Kidney (tissue), 14 donors: ENCODE data around the gene TSHZ2. TPM values are rescaled to one million over a fixed set of nuclear protein-coding genes. Genes with fewer than 3 reads are reported as not detected.

Experiments used
- DNase-seq, 5 donors: peaks; one replicate each; pipeline ENCODE4 v3.0.0-alpha.2; 2013 to 2020
- FAIRE-seq: peaks from 2 replicates; lab custom pipeline; 2012; peaks lifted over from hg19 to GRCh38; lab: Jason Lieb, UNC
- H3K27ac ChIP-seq, 2 donors: one replicate each; pipeline ENCODE4 v1.7.0; 2013; ENCODE audit warnings: low read depth in 2 of 2, low read length in 2 of 2, inconsistent platforms in 1 of 2
- H3K27me3 ChIP-seq: one replicate; pipeline ENCODE4 v1.7.1; 2013; ENCODE audit warnings: low read length, inconsistent platforms; ENCODE audit not compliant: control insufficient read depth, insufficient read depth
- H3K36me3 ChIP-seq, 3 donors: one replicate each; pipeline versions ENCODE4 v1.7.0 to v1.7.1; 2013; ENCODE audit warnings: low read length in 3 of 3, control low read depth in 1 of 3, inconsistent platforms in 1 of 3; ENCODE audit not compliant: insufficient read depth in 3 of 3, control insufficient read depth in 2 of 3
- H3K4me1 ChIP-seq, 3 donors: one replicate each; pipeline versions ENCODE4 v1.7.0 to v1.7.1; 2013; ENCODE audit warnings: low read length in 3 of 3, inconsistent platforms in 1 of 3, low read depth in 1 of 3; ENCODE audit not compliant: control insufficient read depth in 2 of 3, insufficient read depth in 2 of 3
- H3K4me3 ChIP-seq, 3 donors: one replicate each; pipeline versions ENCODE4 v1.7.0 to v1.8.1; 2013; ENCODE audit warnings: low read length in 3 of 3, control low read depth in 1 of 3, inconsistent platforms in 1 of 3
- H3K9ac ChIP-seq, 3 donors: one replicate each; pipeline versions ENCODE4 v1.7.0 to v1.7.1; 2013; ENCODE audit warnings: low read length in 3 of 3, control low read depth in 1 of 3, inconsistent platforms in 1 of 3
- H3K9me3 ChIP-seq, 3 donors: one replicate each; pipeline versions ENCODE4 v1.7.0 to v1.7.1; 2013; ENCODE audit warnings: low read length in 3 of 3, control low read depth in 1 of 3, inconsistent platforms in 1 of 3; ENCODE audit not compliant: control insufficient read depth in 2 of 3, insufficient read depth in 1 of 3
- CTCF ChIP-seq: IDR thresholded peaks from 3 replicates; pipeline ENCODE4 v1.5.1; 2012; ENCODE audit warnings: mild to moderate bottlenecking, moderate library complexity, borderline replicate concordance; ENCODE audit not compliant: insufficient read depth; ENCODE audit errors: extremely low read depth
- intact Hi-C: fragments of 100-400 bp; cut with DNase I; formaldehyde crosslinking; loops from one replicate; pipeline ENCODE4 v1.11.1; 2022
- polyA plus RNA-seq: library from polyadenylated mRNA; stranded (reverse); fragments of 350-450 nt; fragmentation: Illumina TruSeq; extraction: RNeasy Lipid Tissue Mini Kit (QIAGEN cat#74804); gene quantifications from one replicate; pipeline ENCODE4 v1.2.3, GENCODE V29; 2014; ENCODE audit warnings: low read depth, low replicate concordance; ENCODE audit not compliant: insufficient read depth
- total RNA-seq: library from RNA; stranded (reverse); fragmentation: NEBNext Ultra II Directional; extraction: Animal tissue kit (Norgen Biotek cat#: 25700); gene quantifications from one replicate; pipeline ENCODE4 v1.2.1, GENCODE V29; 2021
- donor health status: control.
- donor health status: control.
- donor health status: control.
- donor health status: control.
- donor health status: control.
- donor health status: DM: yes; HTN: yes; CAD: no.
- donor health status: Normal renal cell carcinoma (clear cell type).

TSHZ2 gene
- total and polyA plus RNA-seq, 2 donors from 2014 or later: 0.86 to 15.5 TPM

DNA sequence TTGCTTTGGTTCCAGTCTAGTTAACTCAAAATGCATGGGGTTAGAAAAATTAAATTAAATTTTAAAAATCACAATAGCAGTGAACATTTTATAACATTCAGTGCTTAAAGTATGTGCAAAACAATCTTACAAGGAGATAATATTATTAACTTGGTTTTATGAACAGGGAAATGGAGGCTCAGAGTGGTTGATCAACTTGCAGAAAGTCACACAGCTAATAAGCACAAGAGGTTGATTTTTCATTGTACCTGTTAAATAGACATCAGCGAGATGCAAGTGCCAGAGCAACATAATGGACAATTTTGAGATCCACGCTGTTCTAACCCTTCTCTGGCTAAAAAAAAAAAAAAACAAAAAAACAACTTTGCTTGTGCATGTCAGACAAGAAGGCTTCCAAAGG lies 219.8 kb downstream of the TSHZ2 start:
- Histone ChIP-seq H3K27ac (no peak overlapping the region), H3K4me1 (peaks cover 0 to 6% (median 0%) of the 10 kb centered on the region in 3 donors), H3K4me3 (no peak overlapping the region), H3K36me3 (no peaks in the 10 kb centered on the region), H3K9ac (no peak overlapping the region), H3K9me3 (no peaks in the 10 kb centered on the region), H3K27me3 (no peaks in the 10 kb centered on the region)
- intact Hi-C loops: no loop called here
- FAIRE-seq: no peak
- DNase-seq: no peak
- TF ChIP-seq CTCF: no peak

DNA sequence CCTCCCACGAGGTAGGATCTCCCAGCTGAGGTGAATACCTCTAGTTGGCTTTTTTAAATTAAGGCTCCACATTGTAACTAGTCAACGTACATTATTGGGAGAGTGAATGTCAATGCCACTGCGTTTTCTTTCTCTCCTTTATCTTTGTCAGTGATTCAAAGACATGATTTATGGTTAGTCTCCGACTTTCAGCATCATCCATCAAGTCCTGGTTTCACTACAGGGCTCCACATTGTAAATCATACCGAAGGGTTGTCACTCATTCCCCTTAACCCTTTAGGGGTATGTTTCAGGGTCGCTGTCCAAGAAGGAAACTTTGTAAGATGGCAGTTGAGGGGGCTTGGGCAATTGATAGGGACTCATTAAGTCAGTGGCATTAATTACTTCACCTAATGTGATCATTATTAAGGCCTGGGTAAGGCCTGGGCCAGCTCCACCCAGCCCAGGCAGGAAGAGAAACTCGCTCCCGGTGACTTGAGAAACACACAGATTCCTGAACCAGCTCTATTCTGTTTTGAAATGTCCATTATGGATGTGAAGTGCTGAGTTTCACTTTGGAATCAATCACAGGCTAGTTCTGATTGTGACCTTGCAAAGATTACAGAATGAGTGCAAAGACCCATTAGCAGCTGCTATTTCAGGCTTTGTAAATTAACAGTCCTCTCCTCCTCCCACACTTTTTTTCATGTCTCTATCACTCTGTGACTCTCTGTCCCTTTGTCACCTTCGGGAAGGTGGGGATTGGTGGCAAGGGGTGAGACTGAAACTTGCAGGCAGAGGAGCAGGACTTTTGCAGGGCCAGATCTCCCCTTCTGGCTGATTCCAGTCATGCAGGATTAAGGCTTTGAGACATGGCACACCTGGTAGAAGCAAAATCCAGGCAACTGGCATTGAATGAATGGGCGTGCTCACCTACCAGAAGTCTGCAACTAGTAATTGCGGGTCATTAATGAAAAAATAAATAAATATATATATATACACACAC lies 222.4 kb downstream of the TSHZ2 start:
- Histone ChIP-seq H3K9me3 (no peaks in the 10 kb centered on the region), H3K4me1 (no peaks in the 10 kb centered on the region), H3K27me3 (no peaks in the 10 kb centered on the region), H3K36me3 (no peaks in the 10 kb centered on the region), H3K9ac (no peak overlapping the region), H3K4me3 (no peak overlapping the region), H3K27ac (no peak overlapping the region)
- peak in 2 of 5 donors; percentile 25 to 28 for DNase-seq
- TF ChIP-seq CTCF: no peak
- FAIRE-seq: no peak
- intact Hi-C loops: no loop called here

- Histone ChIP-seq H3K27ac (no peak overlapping the region), H3K9ac (no peak overlapping the region), H3K36me3 (no peaks in the 10 kb centered on the region), H3K9me3 (no peaks in the 10 kb centered on the region), H3K27me3 (no peaks in the 10 kb centered on the region), H3K4me3 (no peak overlapping the region), H3K4me1 (no peaks in the 10 kb centered on the region)
- DNase-seq (peak in 2 of 5 donors; percentile 21 to 26), FAIRE-seq (no peak)
- no peak for TF ChIP-seq CTCF
- intact Hi-C loops: no loop called here
These were observed 223.9 kb downstream of the TSHZ2 start for GRCh38 chr20:53195876-53196610.
